CD4-positive, alpha-beta T cell treated with Interleukin-15 for 4 hours (primary cell): ENCODE results near the gene ZNF367.

ENCODE experiments used
- DNase-seq: peaks from one replicate; pipeline ENCODE4 v3.0.0-alpha.2; 2020; ENCODE audit warnings: low spot score

ZNF367 gene

GRCh38 chr9:96436456-96437126 is 18.4 kb upstream of the ZNF367 start:
- no peak for DNase-seq

- DNase-seq = peak; percentile 56
These were observed 17.9 kb upstream of the ZNF367 start for GRCh38 chr9:96436063-96436455.

- no peak for DNase-seq
These were observed 17.2 kb upstream of the ZNF367 start for GRCh38 chr9:96435345-96435744.

GRCh38 chr9:96430377-96430776 is 12.2 kb upstream of the ZNF367 start:
- no peak for DNase-seq

- DNase-seq = no peak
These were observed 11.6 kb upstream of the ZNF367 start for GRCh38 chr9:96429732-96430131.

GRCh38 chr9:96425500-96426169 is 7.5 kb upstream of the ZNF367 start:
- peak; percentile 16 for DNase-seq

- DNase-seq = no peak
These were observed 5.8 kb upstream of the ZNF367 start for GRCh38 chr9:96423985-96424336.

- no peak for DNase-seq
These were observed 5.3 kb upstream of the ZNF367 start for GRCh38 chr9:96423322-96423984.

GRCh38 chr9:96420468-96421219 is 2.5 kb upstream of the ZNF367 start:
- peak; percentile 59 for DNase-seq

- no peak for DNase-seq
These were observed 1.5 kb upstream of the ZNF367 start for GRCh38 chr9:96419691-96419969.

GRCh38 chr9:96418920-96419690 is 935 bp upstream of the ZNF367 start:
- peak; percentile 62 for DNase-seq

- DNase-seq = peak; percentile 22
These were observed 498 bp downstream of the ZNF367 start for GRCh38 chr9:96417661-96418082.

GRCh38 chr9:96417051-96417586 is 1.1 kb downstream of the ZNF367 start:
- DNase-seq = peak; percentile 89

GRCh38 chr9:96413302-96414221 is 4.6 kb downstream of the ZNF367 start:
- peak; percentile 35 for DNase-seq

GRCh38 chr9:96412174-96412913 is 5.8 kb downstream of the ZNF367 start:
- no peak for DNase-seq

- DNase-seq = no peak
These were observed 6.9 kb downstream of the ZNF367 start for GRCh38 chr9:96411129-96411838.

GRCh38 chr9:96408409-96409280 is 9.5 kb downstream of the ZNF367 start:
- DNase-seq = no peak
